H9 (cell line): ENCODE results near the gene TLR8. TPM values are rescaled to one million over a fixed set of nuclear protein-coding genes. Genes with fewer than 3 reads are reported as not detected.

ENCODE experiments used
- DNase-seq: peaks from one replicate; pipeline ENCODE4 v3.0.0-alpha.2; 2017
- H2AFZ ChIP-seq: one replicate; pipeline ENCODE4 v1.6.1; 2013; ENCODE audit warnings: mild to moderate bottlenecking, low read length, control low read depth, moderate library complexity
- H2AK5ac ChIP-seq: 2 replicates; pipeline ENCODE4 v1.6.1; 2013; ENCODE audit warnings: low read length, control low read depth, mixed read lengths; ENCODE audit not compliant: insufficient read length
- H2BK120ac ChIP-seq: one replicate; pipeline ENCODE4 v1.6.1; 2013; ENCODE audit warnings: low read depth, mild to moderate bottlenecking, low read length, control low read depth, inconsistent platforms; ENCODE audit not compliant: poor library complexity, severe bottlenecking
- H2BK12ac ChIP-seq: 2 replicates; pipeline ENCODE4 v1.6.1; 2013; ENCODE audit warnings: low read length, control low read depth, mixed read lengths, low read depth; ENCODE audit not compliant: insufficient read length
- H2BK15ac ChIP-seq: 2 replicates; pipeline ENCODE4 v1.6.1; 2013; ENCODE audit warnings: low read depth, low read length, control low read depth
- H2BK20ac ChIP-seq: one replicate; pipeline ENCODE4 v1.6.1; 2013; ENCODE audit warnings: low read depth, mild to moderate bottlenecking, low read length, control low read depth, inconsistent platforms; ENCODE audit not compliant: poor library complexity, severe bottlenecking
- H2BK5ac ChIP-seq: 2 replicates; pipeline ENCODE4 v1.6.1; 2013; ENCODE audit warnings: low read length, control low read depth, mixed read lengths; ENCODE audit not compliant: insufficient read length
- H3K14ac ChIP-seq: 2 replicates; pipeline ENCODE4 v1.6.1; 2013; ENCODE audit warnings: low read length, control low read depth; ENCODE audit not compliant: insufficient read depth
- H3K18ac ChIP-seq: 2 replicates; pipeline ENCODE4 v1.6.1; 2013; ENCODE audit warnings: low read depth, mild to moderate bottlenecking, mixed read lengths, low read length, control low read depth; ENCODE audit not compliant: insufficient read length
- H3K23ac ChIP-seq: 2 replicates; pipeline ENCODE4 v1.6.1; 2013; ENCODE audit warnings: low read length, control low read depth, mixed read lengths, low read depth; ENCODE audit not compliant: insufficient read length
- H3K23me2 ChIP-seq: 2 replicates; pipeline ENCODE4 v1.6.1; 2013; ENCODE audit warnings: low read depth, mild to moderate bottlenecking, mixed read lengths, low read length, control low read depth; ENCODE audit not compliant: insufficient read length, poor library complexity, severe bottlenecking
- H3K27ac ChIP-seq: 2 replicates; pipeline ENCODE4 v1.5.1; 2013; ENCODE audit warnings: low read length, control low read depth, mixed read lengths, low read depth; ENCODE audit not compliant: insufficient read length
- H3K27me3 ChIP-seq: 2 replicates; pipeline ENCODE4 v1.6.1; 2013; ENCODE audit warnings: low read length, control low read depth, inconsistent platforms; ENCODE audit not compliant: insufficient read depth
- H3K4ac ChIP-seq: 2 replicates; pipeline ENCODE4 v1.6.1; 2013; ENCODE audit warnings: low read depth, mild to moderate bottlenecking, control low read depth, inconsistent platforms, low read length, moderate library complexity
- H3K4me1 ChIP-seq: 2 replicates; pipeline ENCODE4 v1.6.1; 2013; ENCODE audit warnings: low read length, control low read depth, inconsistent platforms; ENCODE audit not compliant: insufficient read depth
- H3K4me2 ChIP-seq: 2 replicates; pipeline ENCODE4 v1.6.1; 2013; ENCODE audit warnings: low read length, control low read depth, mixed read lengths; ENCODE audit not compliant: insufficient read length, insufficient read depth
- H3K56ac ChIP-seq: 2 replicates; pipeline ENCODE4 v1.6.1; 2013; ENCODE audit warnings: low read depth, mild to moderate bottlenecking, mixed read lengths, low read length, control low read depth; ENCODE audit not compliant: insufficient read length
- H3K79me1 ChIP-seq: 2 replicates; pipeline ENCODE4 v1.6.1; 2013; ENCODE audit warnings: low read depth, mild to moderate bottlenecking, moderate library complexity, low read length, control low read depth, inconsistent platforms; ENCODE audit not compliant: insufficient read depth, poor library complexity, severe bottlenecking
- H3K79me2 ChIP-seq: 2 replicates; pipeline ENCODE4 v1.6.1; 2013; ENCODE audit warnings: low read length, control low read depth, inconsistent platforms; ENCODE audit not compliant: insufficient read depth
- H3K9ac ChIP-seq: 2 replicates; pipeline ENCODE4 v1.6.1; 2013; ENCODE audit warnings: low read length, control low read depth, mixed read lengths; ENCODE audit not compliant: insufficient read length; ENCODE audit errors: extremely low read depth
- H3K9me3 ChIP-seq: one replicate; pipeline ENCODE4 v1.6.1; 2013; ENCODE audit warnings: low read depth, low read length, inconsistent platforms; ENCODE audit not compliant: control insufficient read depth
- H3T11ph ChIP-seq: one replicate; pipeline ENCODE4 v1.6.1; 2013; ENCODE audit warnings: mild to moderate bottlenecking, low read length, control low read depth, inconsistent platforms
- H4K20me1 ChIP-seq: one replicate; pipeline ENCODE4 v1.6.1; 2013; ENCODE audit not compliant: control insufficient read depth, insufficient read length, insufficient read depth
- H4K5ac ChIP-seq: 2 replicates; pipeline ENCODE4 v1.6.1; 2013; ENCODE audit warnings: low read depth, mild to moderate bottlenecking, mixed read lengths, low read length, control low read depth; ENCODE audit not compliant: insufficient read length
- H4K8ac ChIP-seq: replicated peaks from 2 replicates; pipeline ENCODE4 v1.6.1; 2013; ENCODE audit warnings: low read length, control low read depth, mixed read lengths, low read depth; ENCODE audit not compliant: insufficient read length
- H4K91ac ChIP-seq: 2 replicates; pipeline ENCODE4 v1.6.1; 2013; ENCODE audit warnings: low read depth, mild to moderate bottlenecking, moderate library complexity, mixed read lengths, low read length, control low read depth; ENCODE audit not compliant: insufficient read length
- H3K27ac Mint-ChIP-seq, 3 experiments: 2 replicates in 2 of 3; 3 replicates in 1 of 3; pipeline ENCODE4 v1.8.0; 2020 to 2021; ENCODE audit warnings: mixed read lengths in 3 of 3, mild to moderate bottlenecking in 1 of 3, moderate library complexity in 1 of 3
- H3K27me3 Mint-ChIP-seq: 2 replicates; pipeline ENCODE4 v1.8.0; 2021; ENCODE audit warnings: low read depth, mild to moderate bottlenecking, moderate library complexity, mixed read lengths
- H3K36me3 Mint-ChIP-seq, 3 experiments: 2 replicates in 2 of 3; 3 replicates in 1 of 3; pipeline ENCODE4 v1.8.0; 2020 to 2021; ENCODE audit warnings: low read depth in 3 of 3, mixed read lengths in 3 of 3; ENCODE audit not compliant: insufficient read depth in 1 of 3
- H3K4me1 Mint-ChIP-seq, 2 experiments: 2 replicates each; pipeline ENCODE4 v1.8.0; 2020; ENCODE audit warnings: mixed read lengths in 2 of 2
- H3K4me3 Mint-ChIP-seq, 2 experiments: 2 replicates in 1 of 2; 3 replicates in 1 of 2; pipeline ENCODE4 v1.8.0; 2020 to 2021; ENCODE audit warnings: mild to moderate bottlenecking in 2 of 2, mixed read lengths in 2 of 2, moderate library complexity in 1 of 2
- H3K9me3 Mint-ChIP-seq, 2 experiments: 2 replicates in 1 of 2; 3 replicates in 1 of 2; pipeline ENCODE4 v1.8.0; 2020; ENCODE audit warnings: mild to moderate bottlenecking in 2 of 2, mixed read lengths in 2 of 2, moderate library complexity in 1 of 2
- WGBS: extraction: QIAGEN DNeasy Blood & Tissue Kit; methylation state at CpG from one replicate; pipeline ENCODE4 v1.1.7; 2013; ENCODE audit warnings: missing lambda C conversion rate, low lambda C conversion rate, mixed read lengths; ENCODE audit not compliant: insufficient read length; ENCODE audit errors: extremely low coverage; 5-methylcytosine and 5-hydroxymethylcytosine counted together
- total RNA-seq: library from RNA; stranded (reverse); gene quantifications from 2 replicates; pipeline ENCODE4 v1.2.1, GENCODE V29; 2021
- TF ChIP-seq, protein P1 (sequence below): fragments of 200-600 bp; sonication (generic); conservative IDR thresholded peaks from 3 replicates; pipeline ENCODE4 v1.8.0; 2021; ENCODE audit warnings: antibody characterized with exemption, mild to moderate bottlenecking

Gene TLR8
- total RNA-seq, 1 experiment from 2014 or later, result not detected

GRCh38 chrX:12885508-12885907 is 20.9 kb upstream of the TLR8 start:
- peaks cover 5% of the 10 kb centered on the region for H3K9me3 ChIP-seq
- no peak overlapping the region for H3K4me2 ChIP-seq
- DNase-seq, result no peak
- no peak overlapping the region for H4K8ac ChIP-seq
- TF ChIP-seq, protein P1, sequence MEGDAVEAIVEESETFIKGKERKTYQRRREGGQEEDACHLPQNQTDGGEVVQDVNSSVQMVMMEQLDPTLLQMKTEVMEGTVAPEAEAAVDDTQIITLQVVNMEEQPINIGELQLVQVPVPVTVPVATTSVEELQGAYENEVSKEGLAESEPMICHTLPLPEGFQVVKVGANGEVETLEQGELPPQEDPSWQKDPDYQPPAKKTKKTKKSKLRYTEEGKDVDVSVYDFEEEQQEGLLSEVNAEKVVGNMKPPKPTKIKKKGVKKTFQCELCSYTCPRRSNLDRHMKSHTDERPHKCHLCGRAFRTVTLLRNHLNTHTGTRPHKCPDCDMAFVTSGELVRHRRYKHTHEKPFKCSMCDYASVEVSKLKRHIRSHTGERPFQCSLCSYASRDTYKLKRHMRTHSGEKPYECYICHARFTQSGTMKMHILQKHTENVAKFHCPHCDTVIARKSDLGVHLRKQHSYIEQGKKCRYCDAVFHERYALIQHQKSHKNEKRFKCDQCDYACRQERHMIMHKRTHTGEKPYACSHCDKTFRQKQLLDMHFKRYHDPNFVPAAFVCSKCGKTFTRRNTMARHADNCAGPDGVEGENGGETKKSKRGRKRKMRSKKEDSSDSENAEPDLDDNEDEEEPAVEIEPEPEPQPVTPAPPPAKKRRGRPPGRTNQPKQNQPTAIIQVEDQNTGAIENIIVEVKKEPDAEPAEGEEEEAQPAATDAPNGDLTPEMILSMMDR, result no peak
- no peak overlapping the region for H3K4me3 Mint-ChIP-seq
- H3K27ac ChIP-seq, result no peak overlapping the region
- H4K20me1 ChIP-seq, result no peaks in the 10 kb centered on the region
- H2BK12ac ChIP-seq, result no peak overlapping the region
- no peaks in the 10 kb centered on the region; the same call in 1 of the 2 replicates for H3K27me3 ChIP-seq
- no peak overlapping the region for H4K91ac ChIP-seq
- H3K14ac ChIP-seq, result no peak overlapping the region
- WGBS, result no CpG with 5 or more reads among the region's 5 CpGs
- H3K9me3 Mint-ChIP-seq, result peaks cover 51 to 52% of the 10 kb centered on the region in 2 experiments
- no peak overlapping the region for H2AK5ac ChIP-seq
- no peak overlapping the region for H2BK120ac ChIP-seq
- no peaks in the 10 kb centered on the region; a peak in 1 of 7 replicates for H3K36me3 Mint-ChIP-seq
- H3K4ac ChIP-seq, result no peak overlapping the region
- H3K79me2 ChIP-seq, result no peaks in the 10 kb centered on the region
- H3K56ac ChIP-seq, result no peak overlapping the region
- H3K18ac ChIP-seq, result no peak overlapping the region
- H2BK5ac ChIP-seq, result no peak overlapping the region
- H3K9ac ChIP-seq, result no peak overlapping the region
- H3K27me3 Mint-ChIP-seq, result no peaks in the 10 kb centered on the region; the same call in 1 of the 2 replicates
- no peak overlapping the region for H2BK20ac ChIP-seq
- H3K79me1 ChIP-seq, result no peaks in the 10 kb centered on the region
- H2BK15ac ChIP-seq, result no peak overlapping the region
- no peak overlapping the region for H3K23ac ChIP-seq
- no peak overlapping the region for H3K27ac Mint-ChIP-seq
- no peaks in the 10 kb centered on the region for H3K23me2 ChIP-seq
- no peak overlapping the region for H3T11ph ChIP-seq
- H2AFZ ChIP-seq, result no peak overlapping the region
- no peaks in the 10 kb centered on the region for H3K4me1 ChIP-seq
- no peaks in the 10 kb centered on the region for H3K4me1 Mint-ChIP-seq
- no peak overlapping the region for H4K5ac ChIP-seq
